ENCODE results near the gene SMYD4.
"Not testable (repeated sequence)": the region's sequence is repeated elsewhere in the genome, so short reads cannot be mapped to it uniquely, and the experiment has no call there.

SMYD4 gene

DNA sequence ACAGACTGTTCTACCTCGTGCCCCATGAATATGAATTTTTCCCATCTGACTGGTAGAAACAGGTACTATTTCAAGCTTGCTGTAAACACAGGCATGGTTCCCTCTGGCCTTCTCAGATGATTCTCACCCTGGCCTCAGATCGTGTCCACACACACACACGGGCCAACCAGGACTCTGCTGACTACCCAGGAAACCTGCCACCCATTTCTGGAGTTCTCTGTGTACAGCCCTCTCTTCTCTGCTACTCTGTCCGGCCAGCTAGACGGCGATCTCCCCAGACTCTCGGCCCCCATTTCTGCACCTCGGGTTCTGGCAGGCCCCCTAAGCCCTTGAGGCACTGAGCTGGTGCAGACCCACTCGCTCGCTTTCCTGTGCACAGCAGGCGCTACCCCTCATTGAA is 31.3 kb upstream of the SMYD4 start:
- no peak for DNase-seq (ENCODE audit: low read depth)
- TF ChIP-seq CTCF (IDR thresholded peaks at IDR 0.05; ENCODE audit: low read length, missing control alignments) = no peak
- H3K4me3 ChIP-seq (replicated peaks; ENCODE audit: low read depth, low read length) = no peak overlapping the region

- not testable (repeated sequence) for H3K4me3 ChIP-seq (replicated peaks; ENCODE audit: low read depth, low read length); DNase-seq (ENCODE audit: low read depth)
Measured at GRCh38 chr17:1856462-1856861, 26.8 kb upstream of the SMYD4 start.

DNA sequence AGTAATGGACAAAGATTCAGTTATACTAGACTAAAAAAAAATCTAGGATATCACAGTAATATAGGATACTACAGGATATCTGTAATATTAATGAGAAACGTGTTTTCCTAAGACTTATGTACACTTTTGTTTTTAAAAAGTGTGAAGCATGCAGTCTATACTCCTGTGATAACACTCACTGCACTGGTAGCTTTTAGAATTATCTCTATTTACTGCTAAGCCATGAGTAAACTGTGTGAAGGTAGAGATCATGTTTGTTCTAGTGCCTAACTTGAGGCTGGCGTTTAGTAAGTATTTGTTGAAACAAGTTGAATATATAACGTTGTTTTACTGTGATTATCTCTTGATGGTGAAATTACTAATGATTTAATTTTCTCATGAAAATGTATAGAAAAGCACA is 24.0 kb upstream of the SMYD4 start:
- no peak for TF ChIP-seq CTCF (IDR thresholded peaks at IDR 0.05; ENCODE audit: low read length, missing control alignments)
- H3K4me3 ChIP-seq (replicated peaks; ENCODE audit: low read depth, low read length) = no peak overlapping the region
- DNase-seq (ENCODE audit: low read depth) = no peak

GRCh38 chr17:1852327-1852726 is 22.6 kb upstream of the SMYD4 start:
- no peak overlapping the region for H3K4me3 ChIP-seq (replicated peaks; ENCODE audit: low read depth, low read length)
- no peak for TF ChIP-seq CTCF (IDR thresholded peaks at IDR 0.05; ENCODE audit: low read length, missing control alignments)
- no peak for DNase-seq (ENCODE audit: low read depth)

- no peak for DNase-seq (ENCODE audit: low read depth)
- no peak overlapping the region for H3K4me3 ChIP-seq (replicated peaks; ENCODE audit: low read depth, low read length)
- no peak for TF ChIP-seq CTCF (IDR thresholded peaks at IDR 0.05; ENCODE audit: low read length, missing control alignments)
Measured at GRCh38 chr17:1847191-1847590, 17.5 kb upstream of the SMYD4 start.

- TF ChIP-seq CTCF (IDR thresholded peaks at IDR 0.05; ENCODE audit: low read length, missing control alignments) = no peak
Measured at GRCh38 chr17:1843947-1844346, 14.2 kb upstream of the SMYD4 start.

DNA sequence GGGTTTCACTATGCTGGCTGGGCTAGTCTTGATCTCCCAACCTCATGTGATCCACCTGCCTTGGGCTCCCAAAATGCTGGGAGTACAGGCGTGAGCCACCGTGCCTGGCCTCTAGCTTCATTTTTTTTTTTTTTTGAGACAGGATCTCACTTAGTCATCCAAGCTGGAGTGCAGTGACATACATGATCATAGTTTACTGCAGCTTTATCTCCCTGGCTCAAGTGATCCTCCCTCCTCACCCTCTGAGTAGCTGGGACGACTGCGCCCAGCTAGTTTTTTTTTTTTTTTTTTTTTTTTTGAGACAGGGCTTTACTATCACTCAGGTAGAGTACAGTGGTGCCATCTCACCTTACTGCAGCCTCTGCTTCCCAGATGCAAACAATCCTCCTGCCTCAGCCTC is 9.8 kb upstream of the SMYD4 start:
- DNase-seq (ENCODE audit: low read depth) = no peak
- H3K4me3 ChIP-seq (replicated peaks; ENCODE audit: low read depth, low read length) = no peak overlapping the region
- no peak for TF ChIP-seq CTCF (IDR thresholded peaks at IDR 0.05; ENCODE audit: low read length, missing control alignments)

More at GRCh38 chr17:1843947-1844346, 14.2 kb upstream of the SMYD4 start:
- DNase-seq (ENCODE audit: low read depth) = no peak
- no peak overlapping the region for H3K4me3 ChIP-seq (replicated peaks; ENCODE audit: low read depth, low read length)

Data from fibroblast of pulmonary artery (primary cell).